CD4-positive, alpha-beta T cell (primary cell): ENCODE measurements around the gene CDRT4. TPM values are rescaled to one million over a fixed set of nuclear protein-coding genes. Genes with fewer than 3 reads are reported as not detected.

ENCODE experiments used
- ATAC-seq: fragments of 200-7000 bp; cut with Tn5 transposase; one replicate; pipeline ENCODE4 v1.10.0; 2022; ENCODE audit warnings: mild to moderate bottlenecking; ENCODE audit not compliant: poor library complexity
- CTCF ChIA-PET: fragments of 350-600 bp; sonication (Branson Sonifier 250); formaldehyde crosslinking; loops from one replicate; lab custom pipeline; 2021; ENCODE audit warnings: antibody characterized with exemption, inconsistent platforms; lab: Charles Lee
- POLR2A ChIA-PET: fragments of 350-600 bp; sonication (Branson Sonifier 250); formaldehyde crosslinking; loops from one replicate; lab custom pipeline; 2021; ENCODE audit warnings: antibody characterized with exemption, inconsistent platforms; lab: Charles Lee
- DNase-seq, 14 experiments: peaks; one replicate each; pipeline ENCODE4 v3.0.0-alpha.2; 2013 to 2020; ENCODE audit warnings: mixed read lengths in 2 of 14
- H3K27ac ChIP-seq, 2 donors: one replicate each; pipeline versions ENCODE4 v1.5.1 to v1.7.0; 2013; ENCODE audit warnings: low read length in 2 of 2, low read depth in 1 of 2, mild to moderate bottlenecking in 1 of 2
- H3K27me3 ChIP-seq, 2 experiments: 1 replicate in 1 of 2; 2 replicates in 1 of 2; pipeline versions ENCODE4 v1.6.1 to v1.7.0; 2013; ENCODE audit warnings: low read length in 2 of 2, control low read depth in 1 of 2, mild to moderate bottlenecking in 1 of 2, moderate library complexity in 1 of 2; ENCODE audit not compliant: insufficient read depth in 2 of 2, control insufficient read depth in 1 of 2
- H3K36me3 ChIP-seq: one replicate; pipeline ENCODE4 v1.6.1; 2013; ENCODE audit warnings: low read length, control low read depth; ENCODE audit not compliant: insufficient read depth
- H3K4me1 ChIP-seq: one replicate; pipeline ENCODE4 v1.6.1; 2013; ENCODE audit warnings: low read length, control low read depth; ENCODE audit not compliant: insufficient read depth
- H3K4me3 ChIP-seq: one replicate; pipeline ENCODE4 v1.5.1; 2013; ENCODE audit warnings: mild to moderate bottlenecking, low read length, moderate library complexity
- H3K9me3 ChIP-seq, 2 experiments: 1 replicate in 1 of 2; 2 replicates in 1 of 2; pipeline versions ENCODE4 v1.6.1 to v1.7.0; 2013; ENCODE audit warnings: low read length in 2 of 2, mild to moderate bottlenecking in 2 of 2, control low read depth in 1 of 2, moderate library complexity in 1 of 2; ENCODE audit not compliant: control insufficient read depth in 1 of 2, insufficient read depth in 1 of 2
- H3K27ac Mint-ChIP-seq: one replicate; pipeline ENCODE4 v1.8.0; 2020; ENCODE audit warnings: mixed read lengths
- H3K27me3 Mint-ChIP-seq: one replicate; pipeline ENCODE4 v1.8.0; 2021; ENCODE audit warnings: mixed read lengths
- H3K36me3 Mint-ChIP-seq: one replicate; pipeline ENCODE4 v1.8.0; 2021; ENCODE audit warnings: low read depth, mixed read lengths
- H3K4me1 Mint-ChIP-seq: one replicate; pipeline ENCODE4 v1.8.0; 2021; ENCODE audit warnings: low read depth, mixed read lengths
- H3K4me3 Mint-ChIP-seq: one replicate; pipeline ENCODE4 v1.8.0; 2020; ENCODE audit warnings: mild to moderate bottlenecking, mixed read lengths
- H3K9me3 Mint-ChIP-seq: one replicate; pipeline ENCODE4 v1.8.0; 2020; ENCODE audit warnings: mixed read lengths
- intact Hi-C, 2 experiments: fragments of 100-400 bp; cut with DNase I in 1 of 2; cut with micrococcal nuclease in 1 of 2; formaldehyde crosslinking; loops; one replicate each; pipeline versions ENCODE4 v1.15.1 to v1.9.0; 2023 to 2025; cut with DNase I, micrococcal nuclease
- total RNA-seq, 174 experiments: library from RNA in 2 of 174; stranded (reverse) in 2 of 174; gene quantifications; one replicate each; pipeline ENCODE4 v1.2.3 and lab custom pipeline; 2021 to 2026
- TF ChIP-seq, protein P1 (sequence below): fragments of 200-600 bp; IDR thresholded peaks from one replicate; pipeline ENCODE4 v1.8.0; 2022; ENCODE audit warnings: antibody characterized with exemption, mild to moderate bottlenecking

Gene CDRT4
- total RNA-seq, 2 experiments from 2014 or later = 0.89 to 3.3 TPM

DNA sequence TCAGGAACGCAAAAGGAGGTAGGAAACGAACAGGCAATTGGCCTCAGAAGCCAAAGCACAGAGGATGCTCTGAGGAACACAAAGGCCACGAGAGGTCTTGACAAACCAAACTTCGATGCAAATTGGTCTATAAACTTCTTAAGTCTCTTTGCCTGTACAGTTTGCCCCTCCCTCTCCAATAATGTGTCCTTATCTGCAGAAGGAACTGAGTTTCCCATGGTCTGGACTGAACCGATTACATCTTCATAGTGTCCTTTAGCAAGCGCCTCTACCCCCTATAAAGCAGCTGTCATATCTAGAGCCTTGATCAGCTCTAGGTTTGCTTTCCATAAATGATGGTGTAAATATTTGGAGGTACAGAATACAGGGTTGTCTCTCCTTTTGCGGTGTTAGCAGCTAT lies 3.1 kb upstream of the CDRT4 start:
- no peaks in the 10 kb centered on the region for H3K4me1 ChIP-seq
- H3K27me3 Mint-ChIP-seq = no peaks in the 10 kb centered on the region
- H3K4me1 Mint-ChIP-seq = no peaks in the 10 kb centered on the region
- H3K4me3 Mint-ChIP-seq = no peak overlapping the region
- TF ChIP-seq, protein P1, sequence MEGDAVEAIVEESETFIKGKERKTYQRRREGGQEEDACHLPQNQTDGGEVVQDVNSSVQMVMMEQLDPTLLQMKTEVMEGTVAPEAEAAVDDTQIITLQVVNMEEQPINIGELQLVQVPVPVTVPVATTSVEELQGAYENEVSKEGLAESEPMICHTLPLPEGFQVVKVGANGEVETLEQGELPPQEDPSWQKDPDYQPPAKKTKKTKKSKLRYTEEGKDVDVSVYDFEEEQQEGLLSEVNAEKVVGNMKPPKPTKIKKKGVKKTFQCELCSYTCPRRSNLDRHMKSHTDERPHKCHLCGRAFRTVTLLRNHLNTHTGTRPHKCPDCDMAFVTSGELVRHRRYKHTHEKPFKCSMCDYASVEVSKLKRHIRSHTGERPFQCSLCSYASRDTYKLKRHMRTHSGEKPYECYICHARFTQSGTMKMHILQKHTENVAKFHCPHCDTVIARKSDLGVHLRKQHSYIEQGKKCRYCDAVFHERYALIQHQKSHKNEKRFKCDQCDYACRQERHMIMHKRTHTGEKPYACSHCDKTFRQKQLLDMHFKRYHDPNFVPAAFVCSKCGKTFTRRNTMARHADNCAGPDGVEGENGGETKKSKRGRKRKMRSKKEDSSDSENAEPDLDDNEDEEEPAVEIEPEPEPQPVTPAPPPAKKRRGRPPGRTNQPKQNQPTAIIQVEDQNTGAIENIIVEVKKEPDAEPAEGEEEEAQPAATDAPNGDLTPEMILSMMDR = no peak
- H3K9me3 ChIP-seq = no peaks in the 10 kb centered on the region
- DNase-seq (no peak), ATAC-seq (no peak)
- no peak overlapping the region for H3K27ac ChIP-seq
- POLR2A ChIA-PET = no interaction called here
- no peaks in the 10 kb centered on the region for H3K36me3 ChIP-seq
- intact Hi-C loops = no loop called here
- H3K4me3 ChIP-seq = no peak overlapping the region
- H3K27me3 ChIP-seq = no peaks in the 10 kb centered on the region
- H3K9me3 Mint-ChIP-seq = no peaks in the 10 kb centered on the region
- peaks cover 4% of the 10 kb centered on the region for H3K36me3 Mint-ChIP-seq
- CTCF ChIA-PET = no interaction called here
- no peak overlapping the region for H3K27ac Mint-ChIP-seq

DNA sequence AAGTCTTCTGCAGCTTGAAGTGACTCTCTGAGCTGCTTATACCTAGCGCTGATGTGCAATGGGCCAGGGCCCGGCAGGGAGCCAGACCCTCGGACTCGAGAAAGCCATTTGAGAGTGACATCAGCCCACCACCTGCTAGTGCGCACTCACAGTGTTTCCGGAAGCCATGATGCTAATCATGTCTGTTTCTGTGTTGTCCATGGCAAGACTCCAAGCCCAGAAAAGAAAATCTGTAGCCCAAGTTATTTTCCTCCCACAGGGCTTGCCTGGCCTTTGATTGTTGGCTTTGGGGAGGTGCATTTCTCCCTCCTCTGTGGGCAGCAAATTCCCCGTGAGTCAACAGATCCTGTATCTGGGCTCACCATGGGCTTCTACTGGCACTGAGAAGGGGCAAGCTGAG lies 1.8 kb upstream of the CDRT4 start:
- intact Hi-C loops = no loop called here
- Histone ChIP-seq H3K4me1 (no peaks in the 10 kb centered on the region), H3K36me3 (no peaks in the 10 kb centered on the region), H3K4me3 (no peak overlapping the region), H3K27me3 (no peaks in the 10 kb centered on the region), H3K9me3 (no peaks in the 10 kb centered on the region), H3K27ac (no peak overlapping the region)
- H3K4me3 Mint-ChIP-seq = no peak overlapping the region
- ATAC-seq = no peak
- H3K36me3 Mint-ChIP-seq = no peaks in the 10 kb centered on the region
- no peak for DNase-seq
- no peak overlapping the region for H3K27ac Mint-ChIP-seq
- ChIA-PET CTCF (no interaction called here), POLR2A (no interaction called here)
- no peaks in the 10 kb centered on the region for H3K27me3 Mint-ChIP-seq
- TF ChIP-seq, protein P1 = no peak
- H3K4me1 Mint-ChIP-seq = no peaks in the 10 kb centered on the region
- H3K9me3 Mint-ChIP-seq = no peaks in the 10 kb centered on the region

DNA sequence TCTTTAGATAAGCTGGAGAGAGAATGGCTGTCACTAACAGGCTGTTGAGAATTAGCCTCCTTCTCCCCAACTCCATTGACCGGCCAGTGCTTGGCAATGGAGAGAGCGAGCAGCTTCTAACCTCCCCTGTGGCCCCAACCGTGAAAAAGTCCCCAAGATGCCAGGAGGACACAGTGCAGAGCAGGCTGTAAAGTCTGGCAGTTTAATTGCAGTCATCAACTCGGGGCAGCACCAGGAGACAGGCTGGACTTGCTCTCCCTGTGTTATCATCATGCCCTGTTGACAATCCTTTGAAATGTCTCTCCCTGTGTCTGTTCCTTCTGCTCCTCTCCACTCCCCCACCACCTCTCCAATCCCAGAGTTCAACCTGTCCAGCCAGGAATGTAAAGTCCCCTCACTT lies 705 bp upstream of the CDRT4 start:
- no peak overlapping the region for H3K4me3 ChIP-seq
- Mint-ChIP-seq H3K27ac (no peak overlapping the region), H3K4me1 (no peaks in the 10 kb centered on the region), H3K4me3 (no peak overlapping the region), H3K36me3 (no peaks in the 10 kb centered on the region), H3K27me3 (no peaks in the 10 kb centered on the region), H3K9me3 (no peaks in the 10 kb centered on the region)
- no peaks in the 10 kb centered on the region for H3K36me3 ChIP-seq
- H3K27me3 ChIP-seq = no peaks in the 10 kb centered on the region
- H3K4me1 ChIP-seq = no peaks in the 10 kb centered on the region
- CTCF ChIA-PET = no interaction called here
- no peak for ATAC-seq
- intact Hi-C loops = no loop called here
- TF ChIP-seq, protein P1 = no peak
- POLR2A ChIA-PET = no interaction called here
- no peaks in the 10 kb centered on the region for H3K9me3 ChIP-seq
- no peak for DNase-seq
- no peak overlapping the region for H3K27ac ChIP-seq
